Endometrium (tissue), 2 donors: ENCODE results near the gene CHRM1.

Experiments used
- FAIRE-seq: peaks from 2 replicates; lab custom pipeline; 2012; peaks lifted over from hg19 to GRCh38; lab: Jason Lieb, UNC
- donor health status: control.
- donor health status: control.

Gene CHRM1

DNA sequence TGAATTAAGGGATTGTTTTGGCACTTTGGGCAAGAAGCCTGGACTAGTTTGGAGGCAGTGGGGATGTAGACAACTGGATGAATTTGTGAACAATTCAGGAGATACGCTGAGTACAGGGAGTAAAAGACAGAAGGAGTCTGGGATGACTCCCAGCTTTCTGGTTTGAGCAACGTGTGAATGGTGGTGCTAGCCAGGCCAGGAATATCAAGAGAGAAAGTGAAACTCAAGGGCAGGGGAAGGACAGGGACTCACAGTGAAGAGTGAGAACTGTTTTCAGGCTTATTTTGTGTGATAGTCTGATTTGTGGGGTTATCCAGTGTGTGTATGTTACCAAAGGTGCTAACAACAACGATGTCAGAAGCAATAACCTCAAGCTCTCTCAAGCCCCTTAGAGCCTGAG, 15.9 kb downstream of the CHRM1 start:
- FAIRE-seq: no peak

GRCh38 chr11:62902932-62903331, 18.2 kb downstream of the CHRM1 start:
- FAIRE-seq: no peak

DNA sequence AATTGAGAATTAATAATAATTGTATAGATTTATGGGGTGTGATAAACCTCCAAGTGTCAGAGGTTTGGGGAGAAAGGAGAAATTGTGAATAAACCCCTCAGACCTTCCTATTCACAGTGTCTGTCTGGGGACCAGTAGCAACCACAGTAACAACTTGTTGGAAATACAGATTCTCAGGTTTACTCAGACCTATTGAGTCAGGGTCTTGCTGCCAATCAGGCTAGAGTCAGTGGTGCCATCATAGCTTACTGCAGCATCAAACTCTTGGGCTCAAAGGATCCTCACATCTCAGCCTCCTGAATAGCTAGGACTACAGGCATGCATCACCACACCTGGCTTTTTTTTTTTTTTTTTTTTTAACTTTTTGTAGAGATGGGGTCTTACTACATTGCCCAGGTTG, 23.1 kb downstream of the CHRM1 start:
- FAIRE-seq: no peak

- no peak for FAIRE-seq
Measured at GRCh38 chr11:62897311-62897710, 23.9 kb downstream of the CHRM1 start.

DNA sequence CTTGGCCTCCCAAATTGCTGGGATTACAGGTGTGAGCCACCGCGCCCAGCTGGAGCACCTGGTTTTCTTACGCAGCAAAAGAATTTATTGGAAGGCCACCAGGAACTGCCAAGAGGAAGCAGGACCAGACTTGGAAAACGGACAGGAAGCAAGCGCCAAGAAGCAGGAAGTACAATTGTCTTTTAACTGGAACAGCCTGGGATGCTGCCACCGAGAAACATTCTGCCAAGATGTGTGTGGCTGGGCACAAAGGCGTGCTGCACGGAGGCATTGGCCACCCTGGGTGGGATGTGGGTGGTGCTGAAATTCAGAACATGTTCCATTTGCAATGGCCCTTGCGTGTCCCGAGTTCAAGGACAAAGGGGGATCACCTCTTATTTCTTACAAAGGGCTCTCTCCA, 25.1 kb downstream of the CHRM1 start:
- FAIRE-seq: no peak

DNA sequence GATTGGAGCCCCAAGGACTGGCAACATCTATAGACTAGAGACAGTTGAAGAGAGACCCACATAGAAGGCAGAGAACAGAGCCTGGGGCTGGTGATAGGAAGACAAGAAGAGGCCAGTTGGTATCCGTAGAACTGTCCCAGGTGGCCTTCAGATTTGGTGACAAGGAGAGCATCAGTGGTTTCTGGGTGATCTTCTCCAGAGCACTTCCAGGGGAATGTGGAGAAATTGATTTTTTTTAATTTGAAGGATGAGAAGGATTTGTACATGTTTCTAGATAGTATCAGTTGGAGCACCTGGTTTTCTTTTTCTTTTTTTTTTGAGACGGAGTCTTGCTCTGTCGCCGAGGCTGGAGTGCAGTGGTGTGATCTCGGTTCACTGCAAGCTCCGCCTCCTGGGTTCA, 25.7 kb downstream of the CHRM1 start:
- FAIRE-seq: no peak

DNA sequence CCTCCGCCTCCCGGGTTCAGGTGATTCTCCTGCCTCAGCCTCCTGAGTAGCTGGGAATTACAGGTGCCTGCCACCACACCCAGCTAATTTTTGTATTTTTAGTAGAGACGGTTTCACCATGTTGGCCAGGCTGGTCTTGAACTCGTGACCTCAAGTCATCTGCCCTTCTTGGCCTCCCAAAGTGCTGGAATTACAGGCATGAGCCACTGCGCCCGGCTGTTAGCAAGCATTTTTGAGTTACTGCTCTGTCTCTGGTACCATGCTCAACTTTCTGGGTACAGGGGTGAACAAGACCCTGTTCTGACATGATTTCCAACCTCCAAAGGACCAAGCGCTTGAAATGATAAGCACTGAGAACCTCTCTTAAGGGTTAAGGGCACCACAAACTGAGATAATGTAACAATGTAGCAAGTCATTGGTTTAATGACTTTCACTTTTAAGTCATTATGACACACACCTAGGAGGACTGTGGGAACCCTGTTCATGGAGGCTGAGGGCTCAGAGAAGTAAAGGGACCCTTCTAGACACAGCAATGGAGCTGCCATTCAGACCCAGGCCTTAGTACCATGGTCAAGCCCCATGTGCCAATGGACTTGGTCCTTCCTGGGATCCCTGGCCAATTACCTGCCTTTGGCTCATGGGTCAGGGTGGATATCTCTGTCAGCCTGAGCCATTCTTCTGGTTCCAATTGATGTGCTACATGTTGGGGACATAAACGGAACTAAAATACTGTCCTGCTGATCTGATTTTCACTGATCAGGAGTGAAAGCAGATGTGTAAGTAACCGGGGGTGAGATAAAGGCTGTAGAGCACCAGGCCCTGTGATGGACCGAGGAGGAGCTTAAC, 28.9 kb downstream of the CHRM1 start:
- no peak for FAIRE-seq

DNA sequence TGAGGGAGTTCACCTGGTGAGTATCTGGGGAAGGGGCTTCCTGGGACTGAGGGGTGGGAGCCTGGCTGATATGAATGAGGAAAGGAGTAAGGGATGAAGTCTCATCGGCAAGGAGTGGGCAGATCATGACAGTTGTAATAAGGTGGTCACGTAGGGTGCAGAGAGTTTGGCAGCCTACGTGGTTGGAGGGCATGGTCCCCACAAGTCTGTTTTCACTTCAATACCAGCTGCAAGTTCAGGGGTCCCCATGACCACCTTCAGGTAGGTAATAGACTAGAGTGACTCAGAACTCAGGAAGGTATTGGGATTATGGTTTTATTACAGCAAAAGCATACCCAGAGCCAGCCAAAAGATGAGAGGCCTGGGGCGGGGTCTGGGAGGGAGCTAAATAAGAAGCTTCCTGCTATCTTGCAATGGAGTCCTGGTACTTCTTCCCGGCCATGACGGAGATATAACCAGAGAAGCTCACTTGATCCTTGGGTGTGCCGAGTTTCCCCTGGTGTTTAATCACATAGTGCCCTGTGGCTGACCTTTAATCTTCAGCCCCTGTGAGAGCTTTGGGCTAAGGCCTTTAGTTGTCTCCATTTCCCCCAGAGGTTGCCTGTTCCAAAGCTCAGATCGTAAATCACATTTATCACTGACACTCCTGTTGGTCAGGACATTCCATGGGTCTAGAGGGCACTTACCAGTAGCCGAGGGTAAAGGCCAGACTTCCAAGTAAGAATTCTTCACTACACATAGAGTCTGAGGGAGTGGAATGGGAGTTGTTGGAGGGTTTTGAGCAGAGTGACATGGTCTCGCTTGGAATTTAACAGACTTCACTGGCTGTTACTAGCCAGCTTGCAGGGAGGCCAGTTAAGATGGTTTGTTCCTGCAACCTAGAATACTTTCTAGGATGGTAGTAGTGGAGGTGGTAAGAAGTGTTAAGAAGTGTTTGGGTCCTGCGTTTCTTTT, 31.4 kb downstream of the CHRM1 start:
- no peak for FAIRE-seq

DNA sequence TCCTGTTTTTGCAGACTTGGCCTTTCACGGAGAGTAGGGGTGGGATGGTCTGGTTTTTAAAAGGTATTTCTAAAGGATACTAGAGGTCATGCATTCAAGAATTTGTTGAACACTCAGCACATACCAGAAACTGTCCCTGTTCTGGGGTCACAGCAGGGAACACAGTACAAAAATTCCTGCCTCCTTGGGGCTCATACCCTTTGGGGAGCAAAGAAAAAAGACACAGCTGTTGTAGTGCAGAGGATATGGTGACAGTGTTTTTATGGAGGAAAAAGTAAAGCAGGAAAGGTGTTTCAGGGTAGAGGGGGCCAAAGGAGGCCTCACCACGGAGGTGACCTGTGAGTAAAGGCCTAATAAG, 32.1 kb downstream of the CHRM1 start:
- FAIRE-seq: no peak

DNA sequence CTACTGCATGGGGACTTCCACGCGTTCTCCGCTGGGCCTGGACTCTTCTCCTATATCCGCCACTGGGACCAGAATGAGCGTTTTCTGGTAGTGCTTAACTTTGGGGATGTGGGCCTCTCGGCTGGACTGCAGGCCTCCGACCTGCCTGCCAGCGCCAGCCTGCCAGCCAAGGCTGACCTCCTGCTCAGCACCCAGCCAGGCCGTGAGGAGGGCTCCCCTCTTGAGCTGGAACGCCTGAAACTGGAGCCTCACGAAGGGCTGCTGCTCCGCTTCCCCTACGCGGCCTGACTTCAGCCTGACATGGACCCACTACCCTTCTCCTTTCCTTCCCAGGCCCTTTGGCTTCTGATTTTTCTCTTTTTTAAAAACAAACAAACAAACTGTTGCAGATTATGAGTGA, 32.8 kb downstream of the CHRM1 start:
- FAIRE-seq: no peak

GRCh38 chr11:62885137-62885750, 35.9 kb downstream of the CHRM1 start:
- no peak for FAIRE-seq

DNA sequence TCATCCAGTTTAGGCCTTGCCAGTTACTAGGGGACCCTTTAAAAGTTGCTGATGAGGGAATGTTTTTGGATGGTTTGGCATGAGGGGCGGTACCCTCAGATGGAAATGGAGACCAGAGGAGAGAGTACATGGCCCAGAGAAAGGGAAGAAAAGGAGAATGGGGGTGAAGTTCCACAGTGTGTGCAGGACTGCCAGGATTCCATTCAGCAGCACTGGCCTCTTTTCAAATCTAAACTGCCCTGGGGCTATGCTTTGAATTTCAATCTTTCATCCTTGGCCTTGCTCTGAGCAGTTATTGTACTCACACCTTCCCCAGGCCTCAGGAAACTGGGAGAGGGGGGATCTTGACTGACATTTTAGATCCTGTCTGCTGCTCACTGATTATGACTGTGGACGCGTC, 37.5 kb downstream of the CHRM1 start:
- FAIRE-seq: no peak

DNA sequence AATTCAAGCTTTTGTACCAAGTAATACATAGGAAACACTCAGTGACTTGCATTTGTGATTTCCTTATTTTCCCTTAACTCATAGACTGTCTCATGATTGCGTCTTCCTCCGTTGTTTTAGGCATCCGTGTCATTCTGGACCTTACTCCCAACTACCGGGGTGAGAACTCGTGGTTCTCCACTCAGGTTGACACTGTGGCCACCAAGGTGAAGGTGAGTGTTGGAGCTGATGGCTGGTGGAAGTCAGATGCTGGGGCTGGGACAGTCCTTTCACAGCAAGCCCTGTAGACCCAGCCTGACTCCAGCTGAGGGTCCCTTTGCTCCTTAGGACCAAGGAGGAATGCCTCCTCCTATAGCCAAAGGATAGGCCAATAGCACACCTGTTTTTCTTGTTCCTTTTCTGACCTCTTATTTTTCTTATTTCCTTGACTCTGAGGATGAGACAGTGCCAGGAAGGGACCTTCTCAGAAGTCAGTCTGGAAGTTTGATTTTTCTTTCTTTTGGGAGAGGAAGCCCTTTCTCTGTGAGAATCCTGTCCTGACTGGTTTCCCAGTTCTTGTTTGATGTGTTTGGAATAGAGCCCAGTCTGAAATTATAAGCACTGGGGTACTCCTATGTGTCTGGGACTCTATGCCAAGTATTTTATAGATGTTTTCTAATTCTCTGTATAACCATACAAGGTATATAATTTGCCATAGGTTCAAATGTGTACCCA, 38.2 kb downstream of the CHRM1 start:
- no peak for FAIRE-seq

DNA sequence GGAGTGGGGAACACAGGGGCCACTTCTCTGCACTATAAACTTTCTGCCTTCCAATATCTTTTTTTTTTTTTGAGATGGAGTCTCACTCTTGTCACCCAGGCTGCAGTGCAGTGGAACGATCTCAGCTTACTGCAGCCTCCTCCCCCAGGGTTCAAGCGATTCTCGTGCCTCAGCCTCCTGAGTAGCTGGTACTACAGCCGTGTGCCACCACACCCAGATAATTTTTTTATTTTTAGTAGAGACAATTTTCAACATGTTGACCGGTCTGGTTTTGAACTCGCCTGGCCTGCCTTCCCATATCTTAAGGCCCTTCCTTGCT, 38.8 kb downstream of the CHRM1 start:
- FAIRE-seq: no peak

- no peak for FAIRE-seq
Measured at GRCh38 chr11:62881579-62882430, 39.4 kb downstream of the CHRM1 start.

DNA sequence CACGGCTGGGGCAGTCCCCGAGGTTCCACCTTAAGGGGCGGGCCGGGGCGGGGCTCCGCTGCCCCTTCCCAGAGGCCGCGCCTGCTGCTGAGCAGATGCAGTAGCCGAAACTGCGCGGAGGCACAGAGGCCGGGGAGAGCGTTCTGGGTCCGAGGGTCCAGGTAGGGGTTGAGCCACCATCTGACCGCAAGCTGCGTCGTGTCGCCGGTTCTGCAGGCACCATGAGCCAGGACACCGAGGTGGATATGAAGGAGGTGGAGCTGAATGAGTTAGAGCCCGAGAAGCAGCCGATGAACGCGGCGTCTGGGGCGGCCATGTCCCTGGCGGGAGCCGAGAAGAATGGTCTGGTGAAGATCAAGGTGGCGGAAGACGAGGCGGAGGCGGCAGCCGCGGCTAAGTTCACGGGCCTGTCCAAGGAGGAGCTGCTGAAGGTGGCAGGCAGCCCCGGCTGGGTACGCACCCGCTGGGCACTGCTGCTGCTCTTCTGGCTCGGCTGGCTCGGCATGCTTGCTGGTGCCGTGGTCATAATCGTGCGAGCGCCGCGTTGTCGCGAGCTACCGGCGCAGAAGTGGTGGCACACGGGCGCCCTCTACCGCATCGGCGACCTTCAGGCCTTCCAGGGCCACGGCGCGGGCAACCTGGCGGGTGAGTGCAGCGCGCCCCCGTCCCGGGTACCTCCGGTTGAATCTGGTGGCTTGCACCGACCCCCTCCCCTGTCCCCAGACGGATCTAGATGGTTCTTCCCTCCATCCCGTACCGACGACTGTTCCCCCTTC, 40.2 kb downstream of the CHRM1 start, which contains the start of gene SLC3A2:
TSS of gene SLC3A2 (plus strand) at position 94 of the 776 bp plus-strand sequence. CDS start at position 222, 128 bp downstream.
- FAIRE-seq: no peak

- FAIRE-seq: no peak
Measured at GRCh38 chr11:62880231-62880802, 40.8 kb downstream of the CHRM1 start.

GRCh38 chr11:62879235-62879978, 41.8 kb downstream of the CHRM1 start:
- FAIRE-seq: no peak

DNA sequence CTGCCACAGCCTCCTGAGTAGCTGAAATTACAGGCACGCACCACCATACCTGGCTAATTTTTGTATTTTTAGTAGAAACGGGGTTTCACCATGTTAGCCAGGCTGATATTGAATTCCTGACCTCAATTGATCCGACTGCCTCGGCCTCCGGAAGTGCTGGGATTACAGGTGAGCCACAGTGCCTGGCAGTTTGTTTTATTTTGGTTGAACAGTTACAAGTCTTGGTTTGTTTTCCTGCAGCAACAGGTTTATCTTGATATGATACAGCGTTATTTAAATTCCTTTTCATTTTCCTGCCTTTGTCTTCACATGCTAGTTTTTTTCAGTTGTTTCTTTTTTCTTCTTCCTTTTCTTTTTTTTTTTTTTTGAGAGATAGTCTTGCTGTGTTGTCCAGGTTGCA, 44.5 kb downstream of the CHRM1 start:
- FAIRE-seq: no peak
